Activated CD4-positive, alpha-beta memory T cell treated with anti-CD3 and anti-CD28 coated beads, Interleukin-2, amount 10 ng/mL, durations not matched to agents 7 days and 5 days (primary cell): Measurements from ENCODE around the gene TBXAS1. TPM values are rescaled to one million over a fixed set of nuclear protein-coding genes. Genes with fewer than 3 reads are reported as not detected.

Experiments used
- CTCF ChIA-PET: fragments of 350-600 bp; sonication (Branson Sonifier 250); formaldehyde crosslinking; loops from one replicate; lab custom pipeline; 2021; ENCODE audit warnings: antibody characterized with exemption, inconsistent platforms; lab: Charles Lee
- POLR2A ChIA-PET: fragments of 350-600 bp; sonication (Branson Sonifier 250); formaldehyde crosslinking; loops from one replicate; lab custom pipeline; 2021; ENCODE audit warnings: antibody characterized with exemption; lab: Charles Lee
- DNase-seq: peaks from one replicate; pipeline ENCODE4 v3.0.0-alpha.2; 2020
- H3K27ac Mint-ChIP-seq: one replicate; pipeline ENCODE4 v1.8.0; 2021; ENCODE audit warnings: mild to moderate bottlenecking, mixed read lengths
- H3K27me3 Mint-ChIP-seq: one replicate; pipeline ENCODE4 v1.8.0; 2021; ENCODE audit warnings: mixed read lengths
- H3K36me3 Mint-ChIP-seq: one replicate; pipeline ENCODE4 v1.8.0; 2021; ENCODE audit warnings: low read depth, mixed read lengths
- H3K4me1 Mint-ChIP-seq: one replicate; pipeline ENCODE4 v1.8.0; 2021; ENCODE audit warnings: mixed read lengths
- H3K4me3 Mint-ChIP-seq: one replicate; pipeline ENCODE4 v1.8.0; 2021; ENCODE audit warnings: mild to moderate bottlenecking, mixed read lengths
- H3K9me3 Mint-ChIP-seq: one replicate; pipeline ENCODE4 v1.8.0; 2021; ENCODE audit warnings: mixed read lengths
- total RNA-seq, 2 experiments: library from RNA; stranded (reverse); gene quantifications; one replicate each; pipeline ENCODE4 v1.2.3, GENCODE V29; 2021

Gene TBXAS1
- total RNA-seq, 2 experiments from 2014 or later: 27.4 to 28.7 TPM

DNA sequence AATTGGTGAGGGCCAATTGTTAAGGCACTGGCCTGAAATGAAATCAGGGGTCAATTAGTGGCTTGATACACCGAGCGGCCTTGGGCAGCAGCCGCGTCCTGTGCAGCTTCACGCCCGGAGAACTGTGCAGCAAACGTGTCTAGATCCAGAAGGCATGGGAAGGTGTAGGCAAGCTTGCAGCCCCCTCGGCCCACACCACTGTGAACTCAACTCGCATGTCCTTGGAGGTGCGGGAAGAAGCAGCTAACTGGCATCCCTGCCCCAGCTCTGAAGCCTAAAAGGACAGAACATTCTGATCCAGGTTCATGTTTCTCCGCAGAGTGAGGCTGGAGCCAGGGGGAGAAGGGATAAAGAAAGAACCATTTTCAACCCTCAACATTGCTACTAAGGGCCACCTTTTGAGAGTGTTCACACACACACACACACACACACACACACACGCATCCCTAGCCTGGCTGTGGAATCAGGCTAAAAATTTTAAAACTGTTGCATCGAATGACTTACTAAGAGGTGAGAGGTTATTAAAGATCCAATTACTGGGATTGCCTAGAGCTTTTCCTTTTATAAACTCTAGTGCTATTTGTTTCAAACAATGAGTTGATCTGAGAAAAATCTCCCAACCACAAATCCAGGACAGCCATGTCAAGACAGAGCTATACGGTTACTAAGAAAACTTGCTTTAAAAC is 129.7 kb downstream of the TBXAS1 start:
- H3K36me3 Mint-ChIP-seq: peaks cover 18% of the 10 kb centered on the region
- H3K9me3 Mint-ChIP-seq: no peaks in the 10 kb centered on the region
- ChIA-PET CTCF (interaction anchor here (0.7 to 1.2 kb wide), 2 partner anchors 15 to 340 kb away, joined by 3 to 4 read pairs; no protein-coding TSS in a partner anchor), POLR2A (no interaction called here)
- no peak overlapping the region for H3K27ac Mint-ChIP-seq
- H3K4me1 Mint-ChIP-seq: peaks cover 8% of the 10 kb centered on the region
- no peak for DNase-seq
- no peak overlapping the region for H3K4me3 Mint-ChIP-seq
- no peaks in the 10 kb centered on the region for H3K27me3 Mint-ChIP-seq

DNA sequence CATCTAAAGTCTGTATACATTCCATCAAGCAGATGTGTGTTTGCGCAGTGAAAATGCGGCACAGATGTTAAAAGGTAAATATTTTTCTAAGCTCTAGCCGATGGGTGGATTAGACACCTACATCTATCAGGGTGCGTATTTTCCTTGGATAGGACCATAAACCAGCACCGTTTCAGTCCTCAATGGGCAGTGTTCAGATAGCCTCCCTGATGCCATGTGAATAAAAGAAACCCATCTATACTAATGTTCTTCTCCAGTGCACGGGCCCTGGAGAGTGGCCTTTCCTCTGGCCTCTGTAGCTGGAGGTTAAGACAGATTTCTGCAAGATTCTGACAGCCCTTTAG is 130.2 kb downstream of the TBXAS1 start:
- Mint-ChIP-seq H3K4me1 (peaks cover 8% of the 10 kb centered on the region), H3K27me3 (no peaks in the 10 kb centered on the region), H3K9me3 (no peaks in the 10 kb centered on the region), H3K36me3 (peaks cover 18% of the 10 kb centered on the region), H3K27ac (no peak overlapping the region), H3K4me3 (no peak overlapping the region)
- no peak for DNase-seq
- CTCF ChIA-PET: interaction anchor here (0.7 to 1.2 kb wide), 2 partner anchors 14 to 340 kb away, joined by 3 to 4 read pairs; no protein-coding TSS in a partner anchor
- POLR2A ChIA-PET: no interaction called here

DNA sequence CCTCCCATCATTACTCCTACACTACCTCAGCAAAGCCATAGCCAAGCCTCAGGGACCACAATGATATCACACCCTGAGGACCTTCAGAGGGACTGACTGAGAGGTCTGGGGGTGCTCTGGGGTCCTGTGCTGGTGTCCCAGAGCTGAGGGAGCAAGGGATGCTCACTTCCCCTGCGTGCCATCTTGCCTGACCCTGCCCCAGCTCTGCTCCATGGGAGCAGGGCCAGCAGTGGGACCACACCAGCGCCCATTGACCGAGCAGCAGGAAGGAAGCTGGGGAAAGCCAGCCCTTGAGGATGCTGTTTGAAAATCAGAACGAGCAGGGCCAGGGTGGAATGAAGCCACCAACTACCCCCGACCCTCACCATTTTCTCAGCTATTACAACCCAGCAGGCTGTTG is 130.7 kb downstream of the TBXAS1 start:
- Mint-ChIP-seq H3K4me1 (peaks cover 8% of the 10 kb centered on the region), H3K27me3 (no peaks in the 10 kb centered on the region), H3K4me3 (no peak overlapping the region), H3K36me3 (peaks cover 18% of the 10 kb centered on the region), H3K27ac (no peak overlapping the region), H3K9me3 (no peaks in the 10 kb centered on the region)
- ChIA-PET CTCF (no interaction called here), POLR2A (no interaction called here)
- DNase-seq: no peak

DNA sequence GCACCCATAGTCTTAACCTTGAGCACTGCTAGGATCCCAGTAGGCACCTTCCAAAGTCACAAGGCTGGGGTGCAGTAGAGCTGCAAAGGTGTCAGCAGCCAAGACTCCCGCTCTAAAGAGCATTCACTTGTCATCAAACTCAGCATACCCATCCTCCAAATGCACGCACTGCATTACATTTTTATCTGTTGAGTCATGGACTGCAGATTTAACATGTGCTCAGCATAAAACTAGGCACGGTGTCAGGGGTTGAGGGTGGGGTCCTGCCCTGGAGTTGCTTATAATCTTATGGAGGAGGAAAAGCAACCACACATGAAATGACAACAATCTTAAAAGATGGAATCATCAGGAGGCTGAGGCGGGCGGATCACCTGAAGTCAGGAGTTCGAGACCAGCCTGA is 131.1 kb downstream of the TBXAS1 start:
- H3K9me3 Mint-ChIP-seq: no peaks in the 10 kb centered on the region
- no peak overlapping the region for H3K27ac Mint-ChIP-seq
- H3K36me3 Mint-ChIP-seq: peaks cover 18% of the 10 kb centered on the region
- no peak overlapping the region for H3K4me3 Mint-ChIP-seq
- H3K4me1 Mint-ChIP-seq: peaks cover 8% of the 10 kb centered on the region
- DNase-seq: no peak
- ChIA-PET POLR2A (no interaction called here), CTCF (no interaction called here)
- no peaks in the 10 kb centered on the region for H3K27me3 Mint-ChIP-seq

DNA sequence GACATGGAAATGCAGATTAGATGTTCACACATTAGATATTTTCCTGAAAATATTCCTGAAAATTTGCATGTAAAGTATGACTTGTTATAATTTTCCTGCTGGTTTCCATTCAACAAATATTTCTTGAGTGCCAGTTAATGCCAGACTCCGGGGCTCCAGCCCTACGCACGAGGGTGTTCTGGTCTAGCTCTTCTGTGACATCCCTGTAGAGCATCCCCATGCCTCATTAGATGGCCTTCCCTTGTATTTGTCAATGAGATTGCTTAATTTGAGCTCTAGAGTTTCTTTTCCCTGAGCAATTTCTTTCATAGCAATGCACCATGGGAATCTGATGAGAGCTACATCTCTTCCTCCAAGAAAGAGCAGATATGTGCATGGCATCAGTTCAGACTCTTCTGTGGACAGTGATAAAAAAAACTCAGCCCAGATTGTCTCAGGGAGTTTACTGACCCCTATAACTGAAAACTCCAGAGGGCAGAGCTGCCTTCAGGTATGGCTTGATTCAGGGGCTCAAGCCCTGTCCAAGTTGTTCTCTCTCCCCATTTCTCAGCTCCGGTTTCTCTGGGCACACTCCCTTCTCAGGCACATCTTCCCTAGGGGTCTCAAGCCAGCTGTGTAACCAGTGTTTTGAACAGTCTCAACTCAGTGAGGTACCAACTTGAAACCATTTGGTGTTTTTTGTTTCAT is 137.0 kb downstream of the TBXAS1 start:
- no peaks in the 10 kb centered on the region for H3K4me1 Mint-ChIP-seq
- ChIA-PET POLR2A (no interaction called here), CTCF (interaction anchor here (0.6 kb wide), 1 partner anchor 536 kb away, joined by 3 read pairs; no protein-coding TSS in a partner anchor)
- H3K36me3 Mint-ChIP-seq: peaks cover 18% of the 10 kb centered on the region
- H3K9me3 Mint-ChIP-seq: no peaks in the 10 kb centered on the region
- no peak overlapping the region for H3K27ac Mint-ChIP-seq
- DNase-seq: no peak
- no peaks in the 10 kb centered on the region for H3K27me3 Mint-ChIP-seq
- no peak overlapping the region for H3K4me3 Mint-ChIP-seq

DNA sequence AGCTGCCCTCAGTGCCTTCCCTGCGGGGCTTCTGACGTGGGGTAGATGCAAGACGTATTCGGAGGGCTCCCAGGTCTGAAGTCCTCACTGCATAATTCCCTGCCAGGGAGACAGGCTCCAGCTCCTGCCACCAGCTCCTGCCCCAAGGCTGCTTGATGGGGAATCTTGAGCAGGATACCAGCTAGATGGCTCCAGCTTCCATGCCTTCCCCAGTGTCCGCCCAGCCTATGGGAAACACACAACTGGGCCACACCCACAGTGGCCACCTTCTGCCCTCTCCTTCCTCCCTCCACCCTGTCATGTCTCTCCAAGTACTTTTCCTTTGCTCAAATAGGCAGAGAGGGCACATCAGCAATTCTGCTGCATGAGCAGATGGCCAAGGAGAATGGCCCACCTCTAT is 137.9 kb downstream of the TBXAS1 start:
- CTCF ChIA-PET: no interaction called here

DNA sequence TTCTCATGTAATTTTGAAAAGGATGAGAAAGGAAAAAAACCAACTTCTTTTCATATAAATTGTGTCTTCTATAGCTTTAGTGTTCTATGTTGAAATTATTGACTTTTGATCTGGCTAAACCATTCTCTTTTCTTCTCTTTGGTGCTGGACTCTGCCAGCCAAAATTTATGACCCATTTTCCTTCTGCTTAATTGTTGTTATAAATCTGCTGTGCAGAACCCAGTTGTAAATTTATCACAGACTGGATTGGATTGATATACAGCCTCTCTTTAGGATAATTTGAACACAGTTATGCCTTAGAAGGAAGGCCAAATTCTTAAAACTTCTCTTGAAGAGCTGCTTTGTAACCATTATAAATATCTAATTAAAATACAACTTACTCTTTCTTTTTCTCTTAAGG is 139.9 kb downstream of the TBXAS1 start:
- DNase-seq: no peak
- Mint-ChIP-seq H3K27me3 (no peaks in the 10 kb centered on the region), H3K9me3 (no peaks in the 10 kb centered on the region), H3K36me3 (peaks cover 3% of the 10 kb centered on the region), H3K27ac (no peak overlapping the region), H3K4me3 (no peak overlapping the region), H3K4me1 (no peaks in the 10 kb centered on the region)
- CTCF ChIA-PET: interaction anchor here (0.7 kb wide), 1 partner anchor 602 kb away, joined by 5 read pairs; no protein-coding TSS in a partner anchor
- POLR2A ChIA-PET: no interaction called here

More for the DNA sequence above, 137.9 kb downstream of the TBXAS1 start:
- no peaks in the 10 kb centered on the region for H3K27me3 Mint-ChIP-seq
- H3K9me3 Mint-ChIP-seq: no peaks in the 10 kb centered on the region
- DNase-seq: no peak
- POLR2A ChIA-PET: no interaction called here
- H3K4me1 Mint-ChIP-seq: no peaks in the 10 kb centered on the region
- H3K36me3 Mint-ChIP-seq: peaks cover 16% of the 10 kb centered on the region
- H3K4me3 Mint-ChIP-seq: no peak overlapping the region
- no peak overlapping the region for H3K27ac Mint-ChIP-seq

DNA sequence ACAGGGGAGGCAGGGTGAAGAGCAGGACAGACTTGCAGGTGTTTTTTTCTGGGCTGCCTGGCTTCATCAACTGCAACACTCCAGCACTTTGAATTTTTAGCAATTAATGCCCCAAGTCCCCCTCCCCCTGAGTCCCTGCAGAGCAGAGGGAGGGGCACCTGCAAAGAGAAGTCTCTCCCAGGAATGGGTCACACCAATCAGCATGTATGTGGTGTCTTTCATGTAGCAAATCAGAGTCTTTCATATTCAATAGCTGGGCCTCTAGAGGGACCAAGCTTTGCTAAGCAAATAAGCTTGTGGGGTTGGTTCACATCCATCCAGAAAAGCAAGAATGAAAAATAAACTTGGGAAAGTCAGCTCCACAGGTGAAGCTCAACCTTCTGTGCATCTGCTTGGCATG is 143.0 kb downstream of the TBXAS1 start:
- no peak overlapping the region for H3K4me3 Mint-ChIP-seq
- no peaks in the 10 kb centered on the region for H3K27me3 Mint-ChIP-seq
- H3K27ac Mint-ChIP-seq: no peak overlapping the region
- no peak for DNase-seq
- H3K9me3 Mint-ChIP-seq: no peaks in the 10 kb centered on the region
- H3K4me1 Mint-ChIP-seq: no peaks in the 10 kb centered on the region
- ChIA-PET CTCF (interaction anchor here (1.2 kb wide), 1 partner anchor 17 kb away, joined by 3 read pairs; no protein-coding TSS in a partner anchor), POLR2A (no interaction called here)
- H3K36me3 Mint-ChIP-seq: peaks cover 3% of the 10 kb centered on the region

DNA sequence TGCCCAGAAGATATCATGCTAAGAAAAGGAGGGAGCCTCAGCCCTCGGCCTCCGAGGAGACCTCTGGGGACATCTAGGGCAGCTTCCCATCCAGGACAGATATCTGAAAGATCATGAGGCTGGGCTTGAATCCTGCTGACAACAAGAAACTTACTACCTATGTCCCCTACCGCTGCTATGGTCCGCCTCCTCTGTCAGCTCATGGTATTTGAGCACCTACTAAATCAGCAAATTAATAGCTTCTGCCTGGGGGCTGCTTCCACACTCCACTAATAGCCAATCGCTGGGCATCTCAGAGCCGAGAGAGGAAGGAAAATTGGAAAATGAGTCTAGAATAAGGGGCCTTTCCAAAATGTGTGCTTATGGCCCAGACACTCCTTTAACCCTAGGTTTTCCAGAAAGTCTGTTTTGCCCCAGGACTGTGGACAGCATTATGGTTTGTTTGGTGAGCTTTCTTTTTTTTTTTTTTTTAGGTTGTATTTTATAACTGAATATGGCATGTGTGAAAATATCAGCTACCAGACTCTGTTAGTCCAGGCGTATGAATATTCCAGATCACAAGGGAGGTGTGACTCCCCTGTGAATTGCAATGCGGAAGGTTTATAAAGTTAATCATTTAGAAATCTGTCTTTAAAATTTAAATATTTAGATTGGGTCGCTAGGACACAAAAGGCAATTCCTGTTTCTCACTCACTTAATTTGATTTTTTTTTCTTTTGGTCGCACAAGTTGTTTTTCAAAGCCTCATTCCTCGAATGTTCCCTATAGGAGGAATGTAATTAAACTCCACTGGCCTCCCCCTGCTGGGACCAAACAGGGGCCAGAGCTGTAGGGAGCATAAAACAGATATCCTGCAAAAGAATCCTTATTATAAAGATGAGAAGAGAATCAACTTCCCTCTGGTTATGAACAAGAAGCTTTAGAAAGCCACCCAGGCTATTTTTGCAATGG is 144.3 kb downstream of the TBXAS1 start:
- Mint-ChIP-seq H3K9me3 (no peaks in the 10 kb centered on the region), H3K36me3 (peaks cover 3% of the 10 kb centered on the region), H3K4me1 (peaks cover 1% of the 10 kb centered on the region), H3K27ac (no peak overlapping the region), H3K27me3 (no peaks in the 10 kb centered on the region), H3K4me3 (no peak overlapping the region)
- ChIA-PET POLR2A (no interaction called here), CTCF (interaction anchor here (1.0 kb wide), 1 partner anchor 14 kb away, joined by 3 read pairs; no protein-coding TSS in a partner anchor)
- DNase-seq: no peak

DNA sequence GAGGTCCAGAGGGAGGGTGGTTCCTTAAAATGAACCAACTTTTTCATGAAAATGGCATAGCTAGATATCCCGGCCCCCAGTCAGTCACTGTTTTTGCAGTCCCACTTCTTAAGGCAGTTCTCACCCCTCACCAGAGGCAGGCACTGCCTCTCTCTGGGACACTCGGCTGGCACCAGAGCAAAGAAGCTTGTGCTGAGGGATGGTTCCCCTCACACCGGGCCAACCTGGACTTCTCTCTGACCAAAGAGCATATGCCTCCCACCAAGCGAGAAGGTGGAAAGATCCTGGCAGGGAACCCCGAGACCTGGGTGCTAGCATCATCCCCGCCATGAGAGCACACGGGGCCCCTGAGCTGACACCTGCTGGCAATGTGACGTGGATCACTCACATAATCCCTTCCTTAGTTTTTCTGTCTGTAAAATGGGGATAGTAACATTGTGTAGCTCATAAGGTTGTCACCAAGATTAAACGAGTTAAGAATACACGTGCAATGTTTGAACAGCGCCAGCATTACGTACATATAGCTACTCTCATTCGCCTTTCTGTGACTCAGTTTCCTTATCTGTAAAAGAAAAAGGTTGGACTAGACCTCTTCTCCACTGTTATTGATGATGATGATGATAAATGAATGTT is 145.2 kb downstream of the TBXAS1 start:
- Mint-ChIP-seq H3K4me3 (no peak overlapping the region), H3K4me1 (peaks cover 1% of the 10 kb centered on the region), H3K9me3 (no peaks in the 10 kb centered on the region), H3K27me3 (no peaks in the 10 kb centered on the region), H3K27ac (no peak overlapping the region), H3K36me3 (no peaks in the 10 kb centered on the region)
- ChIA-PET POLR2A (no interaction called here), CTCF (no interaction called here)
- DNase-seq: no peak

DNA sequence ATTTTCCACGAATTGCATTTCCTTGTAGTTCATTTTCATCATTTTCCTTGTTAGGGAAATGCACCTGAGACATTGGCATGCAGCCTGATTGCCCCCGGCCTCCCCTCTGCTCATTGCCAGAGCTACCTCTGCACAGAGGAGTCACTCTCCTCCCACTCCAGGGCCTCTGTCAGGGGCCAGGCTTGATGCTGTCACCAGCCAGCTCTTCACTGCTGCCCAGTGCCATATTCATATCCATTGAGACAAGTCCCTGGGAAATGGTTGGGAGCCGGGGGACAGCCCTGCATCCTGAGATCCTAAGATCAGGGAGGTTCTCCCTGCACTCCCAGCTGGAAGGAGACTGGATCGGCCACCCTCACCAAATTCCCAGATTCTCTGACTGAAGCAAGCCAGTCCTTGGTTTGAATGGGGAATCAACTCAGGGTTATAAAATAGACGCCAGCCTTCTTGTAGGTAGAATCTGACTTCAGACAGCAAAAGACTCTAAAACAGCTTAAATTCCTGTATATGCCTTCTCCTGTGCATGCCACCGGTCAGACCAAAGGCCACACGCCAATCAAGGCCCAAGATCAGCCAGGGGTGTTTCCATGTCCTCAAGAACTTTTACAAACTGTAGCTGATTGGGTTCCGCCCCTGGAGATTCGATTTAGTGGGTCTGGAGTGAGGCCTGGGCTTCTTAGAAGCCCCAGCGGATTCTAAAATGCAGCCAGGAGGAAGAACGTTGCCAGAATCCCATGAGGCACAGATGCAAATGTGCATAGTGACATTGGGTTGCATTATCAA is 147.2 kb downstream of the TBXAS1 start:
- Mint-ChIP-seq H3K36me3 (no peaks in the 10 kb centered on the region), H3K9me3 (no peaks in the 10 kb centered on the region), H3K27me3 (no peaks in the 10 kb centered on the region), H3K27ac (no peak overlapping the region), H3K4me3 (no peak overlapping the region), H3K4me1 (peaks cover 17% of the 10 kb centered on the region)
- DNase-seq: no peak
- ChIA-PET POLR2A (no interaction called here), CTCF (no interaction called here)
